GM19035 (cell line): Measurements from ENCODE around the gene SPDYE2B.
"Not testable (repeated sequence)": the region's sequence is repeated elsewhere in the genome, so short reads cannot be mapped to it uniquely, and the experiment has no call there.

Experiments used
- ATAC-seq: cut with Tn5 transposase; IDR thresholded peaks from one replicate; pipeline ENCODE4 v1.9.1; 2021; ENCODE audit not compliant: unreplicated experiment

Gene SPDYE2B

GRCh38 chr7:102642691-102643090, 7.4 kb upstream of the SPDYE2B start, which contains the start of gene UPK3BL1:
UPK3BL1 (minus strand) TSS chr7:102642791; CDS start chr7:102642741, 50 bp downstream.
- ATAC-seq = not testable (repeated sequence)

GRCh38 chr7:102643404-102643803, 6.7 kb upstream of the SPDYE2B start:
- not testable (repeated sequence) for ATAC-seq

GRCh38 chr7:102647813-102648212, 2.3 kb upstream of the SPDYE2B start:
- not testable (repeated sequence) for ATAC-seq

- not testable (repeated sequence) for ATAC-seq
Measured at GRCh38 chr7:102664765-102665164, 14.6 kb downstream of the SPDYE2B start.

- ATAC-seq = not testable (repeated sequence)
Measured at GRCh38 chr7:102666850-102667249, 16.7 kb downstream of the SPDYE2B start.

GRCh38 chr7:102667523-102667922, 17.4 kb downstream of the SPDYE2B start:
- ATAC-seq = not testable (repeated sequence)

- ATAC-seq = peak; percentile 82
Measured at GRCh38 chr7:102671166-102671955, 21.2 kb downstream of the SPDYE2B start, which contains the start of gene POLR2J2. POLR2J2 (minus strand) TSS chr7:102671663; CDS start chr7:102671601, 62 bp downstream.

- ATAC-seq = peak; percentile 43
Measured at GRCh38 chr7:102671956-102672307, 21.8 kb downstream of the SPDYE2B start.

- ATAC-seq = not testable (repeated sequence)
Measured at GRCh38 chr7:102673447-102674067, 23.4 kb downstream of the SPDYE2B start.

- not testable (repeated sequence) for ATAC-seq
Measured at GRCh38 chr7:102675545-102675944, 25.4 kb downstream of the SPDYE2B start.

- ATAC-seq = not testable (repeated sequence)
Measured at GRCh38 chr7:102680780-102681179, 30.7 kb downstream of the SPDYE2B start.

GRCh38 chr7:102682560-102682959, 32.4 kb downstream of the SPDYE2B start:
- ATAC-seq = not testable (repeated sequence)

GRCh38 chr7:102688299-102689036, 38.3 kb downstream of the SPDYE2B start:
- ATAC-seq = peak; percentile 67

GRCh38 chr7:102689436-102690282, 39.5 kb downstream of the SPDYE2B start:
- peak; percentile 75 for ATAC-seq

- ATAC-seq = not testable (repeated sequence)
Measured at GRCh38 chr7:102690602-102691001, 40.5 kb downstream of the SPDYE2B start.

GRCh38 chr7:102694008-102694407, 43.9 kb downstream of the SPDYE2B start:
- not testable (repeated sequence) for ATAC-seq

- ATAC-seq = not testable (repeated sequence)
Measured at GRCh38 chr7:102695033-102695552, 45.0 kb downstream of the SPDYE2B start.

GRCh38 chr7:102696009-102696408, 45.9 kb downstream of the SPDYE2B start:
- not testable (repeated sequence) for ATAC-seq

- not testable (repeated sequence) for ATAC-seq
Measured at GRCh38 chr7:102697642-102698512, 47.8 kb downstream of the SPDYE2B start.
